Measurements from ENCODE around the gene RNF44.

- TF ChIP-seq CTCF (IDR thresholded peaks at IDR 0.05) = no peak
- TF ChIP-seq POLR2A (IDR thresholded peaks at IDR 0.05) = no peak
Measured at GRCh38 chr5:176485176-176485575, 52.0 kb downstream of the RNF44 start.
